H9 (cell line): ENCODE results near the gene GGT1. TPM values are rescaled to one million over a fixed set of nuclear protein-coding genes. Genes with fewer than 3 reads are reported as not detected.

Experiments
- DNase-seq: peaks from one replicate; pipeline ENCODE4 v3.0.0-alpha.2; 2017
- H2AFZ ChIP-seq: one replicate; pipeline ENCODE4 v1.6.1; 2013; ENCODE audit warnings: mild to moderate bottlenecking, low read length, control low read depth, moderate library complexity
- H2AK5ac ChIP-seq: 2 replicates; pipeline ENCODE4 v1.6.1; 2013; ENCODE audit warnings: low read length, control low read depth, mixed read lengths; ENCODE audit not compliant: insufficient read length
- H2BK120ac ChIP-seq: one replicate; pipeline ENCODE4 v1.6.1; 2013; ENCODE audit warnings: low read depth, mild to moderate bottlenecking, low read length, control low read depth, inconsistent platforms; ENCODE audit not compliant: poor library complexity, severe bottlenecking
- H2BK12ac ChIP-seq: 2 replicates; pipeline ENCODE4 v1.6.1; 2013; ENCODE audit warnings: low read length, control low read depth, mixed read lengths, low read depth; ENCODE audit not compliant: insufficient read length
- H2BK15ac ChIP-seq: 2 replicates; pipeline ENCODE4 v1.6.1; 2013; ENCODE audit warnings: low read depth, low read length, control low read depth
- H2BK20ac ChIP-seq: one replicate; pipeline ENCODE4 v1.6.1; 2013; ENCODE audit warnings: low read depth, mild to moderate bottlenecking, low read length, control low read depth, inconsistent platforms; ENCODE audit not compliant: poor library complexity, severe bottlenecking
- H2BK5ac ChIP-seq: 2 replicates; pipeline ENCODE4 v1.6.1; 2013; ENCODE audit warnings: low read length, control low read depth, mixed read lengths; ENCODE audit not compliant: insufficient read length
- H3K14ac ChIP-seq: 2 replicates; pipeline ENCODE4 v1.6.1; 2013; ENCODE audit warnings: low read length, control low read depth; ENCODE audit not compliant: insufficient read depth
- H3K18ac ChIP-seq: 2 replicates; pipeline ENCODE4 v1.6.1; 2013; ENCODE audit warnings: low read depth, mild to moderate bottlenecking, mixed read lengths, low read length, control low read depth; ENCODE audit not compliant: insufficient read length
- H3K23ac ChIP-seq: 2 replicates; pipeline ENCODE4 v1.6.1; 2013; ENCODE audit warnings: low read length, control low read depth, mixed read lengths, low read depth; ENCODE audit not compliant: insufficient read length
- H3K23me2 ChIP-seq: 2 replicates; pipeline ENCODE4 v1.6.1; 2013; ENCODE audit warnings: low read depth, mild to moderate bottlenecking, mixed read lengths, low read length, control low read depth; ENCODE audit not compliant: insufficient read length, poor library complexity, severe bottlenecking
- H3K27ac ChIP-seq: 2 replicates; pipeline ENCODE4 v1.5.1; 2013; ENCODE audit warnings: low read length, control low read depth, mixed read lengths, low read depth; ENCODE audit not compliant: insufficient read length
- H3K27me3 ChIP-seq: 2 replicates; pipeline ENCODE4 v1.6.1; 2013; ENCODE audit warnings: low read length, control low read depth, inconsistent platforms; ENCODE audit not compliant: insufficient read depth
- H3K4ac ChIP-seq: 2 replicates; pipeline ENCODE4 v1.6.1; 2013; ENCODE audit warnings: low read depth, mild to moderate bottlenecking, control low read depth, inconsistent platforms, low read length, moderate library complexity
- H3K4me1 ChIP-seq: 2 replicates; pipeline ENCODE4 v1.6.1; 2013; ENCODE audit warnings: low read length, control low read depth, inconsistent platforms; ENCODE audit not compliant: insufficient read depth
- H3K4me2 ChIP-seq: 2 replicates; pipeline ENCODE4 v1.6.1; 2013; ENCODE audit warnings: low read length, control low read depth, mixed read lengths; ENCODE audit not compliant: insufficient read length, insufficient read depth
- H3K56ac ChIP-seq: 2 replicates; pipeline ENCODE4 v1.6.1; 2013; ENCODE audit warnings: low read depth, mild to moderate bottlenecking, mixed read lengths, low read length, control low read depth; ENCODE audit not compliant: insufficient read length
- H3K79me1 ChIP-seq: 2 replicates; pipeline ENCODE4 v1.6.1; 2013; ENCODE audit warnings: low read depth, mild to moderate bottlenecking, moderate library complexity, low read length, control low read depth, inconsistent platforms; ENCODE audit not compliant: insufficient read depth, poor library complexity, severe bottlenecking
- H3K79me2 ChIP-seq: 2 replicates; pipeline ENCODE4 v1.6.1; 2013; ENCODE audit warnings: low read length, control low read depth, inconsistent platforms; ENCODE audit not compliant: insufficient read depth
- H3K9ac ChIP-seq: 2 replicates; pipeline ENCODE4 v1.6.1; 2013; ENCODE audit warnings: low read length, control low read depth, mixed read lengths; ENCODE audit not compliant: insufficient read length; ENCODE audit errors: extremely low read depth
- H3K9me3 ChIP-seq: one replicate; pipeline ENCODE4 v1.6.1; 2013; ENCODE audit warnings: low read depth, low read length, inconsistent platforms; ENCODE audit not compliant: control insufficient read depth
- H3T11ph ChIP-seq: one replicate; pipeline ENCODE4 v1.6.1; 2013; ENCODE audit warnings: mild to moderate bottlenecking, low read length, control low read depth, inconsistent platforms
- H4K20me1 ChIP-seq: one replicate; pipeline ENCODE4 v1.6.1; 2013; ENCODE audit not compliant: control insufficient read depth, insufficient read length, insufficient read depth
- H4K5ac ChIP-seq: 2 replicates; pipeline ENCODE4 v1.6.1; 2013; ENCODE audit warnings: low read depth, mild to moderate bottlenecking, mixed read lengths, low read length, control low read depth; ENCODE audit not compliant: insufficient read length
- H4K8ac ChIP-seq: replicated peaks from 2 replicates; pipeline ENCODE4 v1.6.1; 2013; ENCODE audit warnings: low read length, control low read depth, mixed read lengths, low read depth; ENCODE audit not compliant: insufficient read length
- H4K91ac ChIP-seq: 2 replicates; pipeline ENCODE4 v1.6.1; 2013; ENCODE audit warnings: low read depth, mild to moderate bottlenecking, moderate library complexity, mixed read lengths, low read length, control low read depth; ENCODE audit not compliant: insufficient read length
- H3K27ac Mint-ChIP-seq, 3 experiments: 2 replicates in 2 of 3; 3 replicates in 1 of 3; pipeline ENCODE4 v1.8.0; 2020 to 2021; ENCODE audit warnings: mixed read lengths in 3 of 3, mild to moderate bottlenecking in 1 of 3, moderate library complexity in 1 of 3
- H3K27me3 Mint-ChIP-seq: 2 replicates; pipeline ENCODE4 v1.8.0; 2021; ENCODE audit warnings: low read depth, mild to moderate bottlenecking, moderate library complexity, mixed read lengths
- H3K36me3 Mint-ChIP-seq, 3 experiments: 2 replicates in 2 of 3; 3 replicates in 1 of 3; pipeline ENCODE4 v1.8.0; 2020 to 2021; ENCODE audit warnings: low read depth in 3 of 3, mixed read lengths in 3 of 3; ENCODE audit not compliant: insufficient read depth in 1 of 3
- H3K4me1 Mint-ChIP-seq, 2 experiments: 2 replicates each; pipeline ENCODE4 v1.8.0; 2020; ENCODE audit warnings: mixed read lengths in 2 of 2
- H3K4me3 Mint-ChIP-seq, 2 experiments: 2 replicates in 1 of 2; 3 replicates in 1 of 2; pipeline ENCODE4 v1.8.0; 2020 to 2021; ENCODE audit warnings: mild to moderate bottlenecking in 2 of 2, mixed read lengths in 2 of 2, moderate library complexity in 1 of 2
- H3K9me3 Mint-ChIP-seq, 2 experiments: 2 replicates in 1 of 2; 3 replicates in 1 of 2; pipeline ENCODE4 v1.8.0; 2020; ENCODE audit warnings: mild to moderate bottlenecking in 2 of 2, mixed read lengths in 2 of 2, moderate library complexity in 1 of 2
- CTCF ChIP-seq: fragments of 200-600 bp; sonication (generic); conservative IDR thresholded peaks from 3 replicates; pipeline ENCODE4 v1.8.0; 2021; ENCODE audit warnings: antibody characterized with exemption, mild to moderate bottlenecking
- WGBS: extraction: QIAGEN DNeasy Blood & Tissue Kit; methylation state at CpG from one replicate; pipeline ENCODE4 v1.1.7; 2013; ENCODE audit warnings: missing lambda C conversion rate, low lambda C conversion rate, mixed read lengths; ENCODE audit not compliant: insufficient read length; ENCODE audit errors: extremely low coverage; 5-methylcytosine and 5-hydroxymethylcytosine counted together
- total RNA-seq: library from RNA; stranded (reverse); gene quantifications from 2 replicates; pipeline ENCODE4 v1.2.1, GENCODE V29; 2021

Gene GGT1
- total RNA-seq, 1 experiment from 2014 or later: 20.5 TPM

GRCh38 chr22:24582056-24582814, 20.8 kb upstream of the GGT1 start:
- Mint-ChIP-seq H3K36me3 (peaks cover 0 to 4% (median under 1%) of the 10 kb centered on the region in 3 experiments; a peak in 3 of 7 replicates), H3K27ac (peak overlapping the region in 1 of 3 experiments; percentile 64; a peak in 1 of 7 replicates), H3K9me3 (no peaks in the 10 kb centered on the region), H3K4me1 (peaks cover 0 to 2% of the 10 kb centered on the region in 2 experiments; a peak in 1 of 4 replicates), H3K4me3 (no peak overlapping the region), H3K27me3 (no peaks in the 10 kb centered on the region; the same call in 1 of the 2 replicates)
- H4K5ac ChIP-seq: no peak overlapping the region
- H3K9ac ChIP-seq: no peak overlapping the region
- no peaks in the 10 kb centered on the region for H3K79me1 ChIP-seq
- no peak overlapping the region for H4K8ac ChIP-seq
- no peak overlapping the region for H3K23ac ChIP-seq
- no peak for DNase-seq
- no peak overlapping the region for H3T11ph ChIP-seq
- no peak overlapping the region for H3K27ac ChIP-seq
- no peaks in the 10 kb centered on the region for H3K79me2 ChIP-seq
- TF ChIP-seq CTCF: no peak
- H2BK5ac ChIP-seq: no peak overlapping the region
- no peaks in the 10 kb centered on the region for H3K4me1 ChIP-seq
- H3K4ac ChIP-seq: no peak overlapping the region
- no peak overlapping the region for H2BK20ac ChIP-seq
- no peak overlapping the region for H3K18ac ChIP-seq
- H4K20me1 ChIP-seq: no peaks in the 10 kb centered on the region
- H2BK120ac ChIP-seq: no peak overlapping the region
- H3K9me3 ChIP-seq: no peaks in the 10 kb centered on the region
- H3K23me2 ChIP-seq: no peaks in the 10 kb centered on the region
- H4K91ac ChIP-seq: no peak overlapping the region
- H2AFZ ChIP-seq: no peak overlapping the region
- H3K27me3 ChIP-seq: no peaks in the 10 kb centered on the region
- H2BK12ac ChIP-seq: no peak overlapping the region
- H2AK5ac ChIP-seq: no peak overlapping the region
- WGBS: no CpG with 5 or more reads among the region's 12 CpGs
- no peak overlapping the region for H3K14ac ChIP-seq
- H2BK15ac ChIP-seq: no peak overlapping the region
- no peak overlapping the region for H3K4me2 ChIP-seq
- no peak overlapping the region for H3K56ac ChIP-seq
